ENCODE results near the gene ZNF280C.

ZNF280C gene

GRCh38 chrX:130162094-130162735 is 106.5 kb downstream of the ZNF280C start:
- DNase-seq (ENCODE audit: low read depth), result no peak
- TF ChIP-seq, protein P1, sequence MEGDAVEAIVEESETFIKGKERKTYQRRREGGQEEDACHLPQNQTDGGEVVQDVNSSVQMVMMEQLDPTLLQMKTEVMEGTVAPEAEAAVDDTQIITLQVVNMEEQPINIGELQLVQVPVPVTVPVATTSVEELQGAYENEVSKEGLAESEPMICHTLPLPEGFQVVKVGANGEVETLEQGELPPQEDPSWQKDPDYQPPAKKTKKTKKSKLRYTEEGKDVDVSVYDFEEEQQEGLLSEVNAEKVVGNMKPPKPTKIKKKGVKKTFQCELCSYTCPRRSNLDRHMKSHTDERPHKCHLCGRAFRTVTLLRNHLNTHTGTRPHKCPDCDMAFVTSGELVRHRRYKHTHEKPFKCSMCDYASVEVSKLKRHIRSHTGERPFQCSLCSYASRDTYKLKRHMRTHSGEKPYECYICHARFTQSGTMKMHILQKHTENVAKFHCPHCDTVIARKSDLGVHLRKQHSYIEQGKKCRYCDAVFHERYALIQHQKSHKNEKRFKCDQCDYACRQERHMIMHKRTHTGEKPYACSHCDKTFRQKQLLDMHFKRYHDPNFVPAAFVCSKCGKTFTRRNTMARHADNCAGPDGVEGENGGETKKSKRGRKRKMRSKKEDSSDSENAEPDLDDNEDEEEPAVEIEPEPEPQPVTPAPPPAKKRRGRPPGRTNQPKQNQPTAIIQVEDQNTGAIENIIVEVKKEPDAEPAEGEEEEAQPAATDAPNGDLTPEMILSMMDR (IDR thresholded peaks at IDR 0.05; ENCODE audit: control insufficient read depth, insufficient read depth, low read depth, low read length, missing control alignments), result no peak
- no peak overlapping the region for H3K4me3 ChIP-seq (ENCODE audit: control insufficient read depth, low read depth, low read length)

DNA sequence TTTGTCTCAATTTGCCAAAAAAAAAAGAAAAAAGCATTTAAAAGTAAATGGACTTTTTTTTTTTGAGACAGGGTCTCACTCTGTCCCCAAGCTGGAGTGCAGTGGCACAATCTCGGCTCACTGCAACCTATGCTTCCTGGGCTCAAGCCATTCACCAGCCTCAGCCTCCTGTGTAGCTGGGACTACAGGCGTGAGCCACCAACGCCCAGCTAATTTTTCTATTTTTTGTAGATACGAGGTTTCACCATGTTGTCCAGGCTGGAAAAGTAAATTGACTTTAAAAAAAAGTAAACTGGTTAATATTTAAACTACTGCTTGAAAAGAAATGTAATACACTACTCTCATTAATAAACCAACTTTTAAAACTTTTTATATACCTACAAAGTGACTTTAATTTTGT is 108.9 kb downstream of the ZNF280C start:
- DNase-seq (ENCODE audit: low read depth), result no peak
- no peak overlapping the region for H3K4me3 ChIP-seq (ENCODE audit: control insufficient read depth, low read depth, low read length)
- TF ChIP-seq, protein P1 (IDR thresholded peaks at IDR 0.05; ENCODE audit: control insufficient read depth, insufficient read depth, low read depth, low read length, missing control alignments), result no peak

DNA sequence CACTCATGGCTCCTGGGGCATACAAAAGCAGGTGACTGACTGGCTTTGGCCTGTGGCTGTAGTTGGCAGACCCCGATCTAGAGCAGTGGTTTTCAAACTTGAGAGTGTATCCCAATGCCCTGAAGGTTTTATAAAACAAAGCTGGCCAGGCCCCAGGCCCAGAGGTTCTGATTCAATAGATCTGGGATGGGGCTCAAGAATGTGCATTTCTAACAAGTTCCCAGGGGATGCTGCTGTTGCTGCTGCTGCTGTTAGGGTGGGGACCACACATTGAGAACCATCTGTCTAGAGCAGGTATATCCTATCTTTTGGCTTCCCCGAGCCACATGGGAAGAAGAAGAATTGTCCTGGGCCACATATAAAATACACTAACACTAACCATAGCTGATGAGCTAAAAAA is 110.4 kb downstream of the ZNF280C start:
- TF ChIP-seq, protein P1 (IDR thresholded peaks at IDR 0.05; ENCODE audit: control insufficient read depth, insufficient read depth, low read depth, low read length, missing control alignments), result no peak

DNA sequence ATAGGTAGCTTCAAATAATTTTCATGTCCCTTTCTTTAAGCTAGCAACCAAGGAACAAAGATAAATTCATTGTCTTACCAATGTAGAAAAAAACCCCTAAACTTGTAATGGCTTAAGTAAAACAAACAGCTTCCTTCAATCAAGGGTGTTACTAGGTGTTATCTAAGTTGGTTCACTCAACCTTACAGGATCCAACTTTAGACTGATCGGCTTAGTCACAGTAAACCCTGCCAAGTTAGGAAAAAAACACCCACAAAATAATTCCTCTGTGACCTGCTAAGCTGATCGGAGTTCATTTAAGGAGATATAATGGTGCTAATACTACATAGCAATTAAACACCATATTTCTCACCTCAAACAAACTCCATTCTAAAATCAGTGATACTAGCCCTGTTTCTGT is 113.1 kb downstream of the ZNF280C start:
- TF ChIP-seq, protein P1 (IDR thresholded peaks at IDR 0.05; ENCODE audit: control insufficient read depth, insufficient read depth, low read depth, low read length, missing control alignments), result no peak
- no peak for DNase-seq (ENCODE audit: low read depth)
- no peak overlapping the region for H3K4me3 ChIP-seq (ENCODE audit: control insufficient read depth, low read depth, low read length)

More for the DNA sequence above, 110.4 kb downstream of the ZNF280C start:
- DNase-seq (ENCODE audit: low read depth), result no peak
- no peak overlapping the region for H3K4me3 ChIP-seq (ENCODE audit: control insufficient read depth, low read depth, low read length)

All from AG09309 (cell line).